ENCODE data around the gene PAM.

Gene PAM

DNA sequence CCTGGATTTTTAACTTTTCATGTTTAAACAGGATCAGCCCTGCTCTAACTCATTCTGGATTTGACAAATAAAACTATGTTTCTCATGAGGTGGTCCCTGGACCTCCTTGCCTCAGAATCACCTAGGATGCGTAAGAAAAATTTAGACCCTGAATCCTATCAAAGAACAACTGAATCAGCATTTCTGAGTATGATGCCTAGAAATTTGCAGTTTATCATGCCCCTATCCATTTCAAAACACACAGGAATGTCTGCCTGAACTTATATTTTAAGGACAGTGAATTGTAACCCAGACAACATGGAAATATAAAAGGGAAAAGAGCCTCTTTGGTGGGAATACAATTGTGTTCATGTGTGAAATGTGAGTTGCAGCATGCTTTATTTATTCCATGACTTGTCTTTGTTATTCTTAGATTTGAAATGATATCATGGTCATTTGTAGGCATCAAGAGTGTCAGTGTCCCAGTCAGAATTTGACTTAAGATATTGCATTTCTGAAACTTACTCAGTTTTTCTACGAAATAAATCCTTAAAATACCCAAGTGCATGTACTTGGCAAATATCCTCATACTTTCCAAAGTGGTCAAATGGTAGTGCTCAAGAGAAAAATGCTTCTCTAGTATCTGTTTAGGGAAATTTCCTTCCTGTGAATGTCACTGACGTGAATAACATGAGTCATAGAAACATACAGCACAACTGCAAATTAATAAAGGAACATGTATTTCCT lies 220.5 kb downstream of the PAM start:
- TF ChIP-seq, protein P1, sequence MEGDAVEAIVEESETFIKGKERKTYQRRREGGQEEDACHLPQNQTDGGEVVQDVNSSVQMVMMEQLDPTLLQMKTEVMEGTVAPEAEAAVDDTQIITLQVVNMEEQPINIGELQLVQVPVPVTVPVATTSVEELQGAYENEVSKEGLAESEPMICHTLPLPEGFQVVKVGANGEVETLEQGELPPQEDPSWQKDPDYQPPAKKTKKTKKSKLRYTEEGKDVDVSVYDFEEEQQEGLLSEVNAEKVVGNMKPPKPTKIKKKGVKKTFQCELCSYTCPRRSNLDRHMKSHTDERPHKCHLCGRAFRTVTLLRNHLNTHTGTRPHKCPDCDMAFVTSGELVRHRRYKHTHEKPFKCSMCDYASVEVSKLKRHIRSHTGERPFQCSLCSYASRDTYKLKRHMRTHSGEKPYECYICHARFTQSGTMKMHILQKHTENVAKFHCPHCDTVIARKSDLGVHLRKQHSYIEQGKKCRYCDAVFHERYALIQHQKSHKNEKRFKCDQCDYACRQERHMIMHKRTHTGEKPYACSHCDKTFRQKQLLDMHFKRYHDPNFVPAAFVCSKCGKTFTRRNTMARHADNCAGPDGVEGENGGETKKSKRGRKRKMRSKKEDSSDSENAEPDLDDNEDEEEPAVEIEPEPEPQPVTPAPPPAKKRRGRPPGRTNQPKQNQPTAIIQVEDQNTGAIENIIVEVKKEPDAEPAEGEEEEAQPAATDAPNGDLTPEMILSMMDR (IDR thresholded peaks at IDR 0.05), result no peak

DNA sequence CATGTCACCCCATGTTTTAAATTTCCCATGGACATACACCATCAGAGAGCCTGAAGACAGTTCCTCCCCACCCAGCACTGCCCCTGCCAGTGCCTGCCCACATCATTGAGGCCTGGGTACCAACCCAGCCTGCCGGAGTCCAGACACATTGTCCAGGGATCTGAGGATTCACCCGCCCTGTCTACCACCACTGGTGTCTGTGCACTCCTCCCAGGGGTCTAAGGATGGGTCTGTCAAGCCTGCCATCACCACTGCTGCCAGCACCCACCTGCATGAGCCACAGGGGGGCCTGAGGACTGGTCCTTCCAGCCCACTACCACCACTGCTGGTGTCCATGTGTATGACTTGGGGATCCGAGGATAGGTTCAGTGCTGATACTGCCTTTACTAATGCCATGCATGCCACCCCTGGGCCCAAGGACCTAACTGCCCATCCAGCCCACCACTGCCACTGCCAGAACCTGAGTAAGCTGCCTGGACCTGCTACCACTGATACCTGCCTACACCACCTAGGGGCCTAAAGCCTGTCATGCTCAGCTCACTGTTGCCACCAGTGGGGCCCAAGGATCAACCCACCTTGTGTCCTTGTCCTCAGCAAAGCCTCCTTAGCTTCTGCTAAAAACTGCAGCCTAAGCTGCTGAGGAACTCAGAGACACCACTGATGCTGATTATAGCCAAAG lies 227.0 kb downstream of the PAM start:
- TF ChIP-seq, protein P1 (IDR thresholded peaks at IDR 0.05), result no peak

DNA sequence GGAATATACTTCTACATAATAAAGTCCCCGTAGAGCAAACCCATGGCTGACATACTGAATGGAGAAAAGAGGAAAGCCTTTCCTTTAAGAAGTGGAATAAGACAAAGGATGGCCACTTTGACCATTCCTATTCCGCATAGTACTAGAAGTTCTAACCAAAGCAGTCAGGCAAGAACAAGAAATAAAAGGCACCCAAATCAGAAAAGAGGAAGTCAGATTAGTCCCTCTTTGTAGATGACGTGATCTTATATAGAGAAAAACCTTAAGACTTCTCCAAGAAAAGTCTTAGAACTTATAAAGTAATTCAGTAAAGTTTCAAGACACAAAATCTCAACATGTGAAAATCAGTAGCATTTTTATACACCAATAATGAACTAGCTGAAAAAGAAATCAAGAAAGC lies 231.0 kb downstream of the PAM start:
- TF ChIP-seq, protein P1 (IDR thresholded peaks at IDR 0.05), result no peak

DNA sequence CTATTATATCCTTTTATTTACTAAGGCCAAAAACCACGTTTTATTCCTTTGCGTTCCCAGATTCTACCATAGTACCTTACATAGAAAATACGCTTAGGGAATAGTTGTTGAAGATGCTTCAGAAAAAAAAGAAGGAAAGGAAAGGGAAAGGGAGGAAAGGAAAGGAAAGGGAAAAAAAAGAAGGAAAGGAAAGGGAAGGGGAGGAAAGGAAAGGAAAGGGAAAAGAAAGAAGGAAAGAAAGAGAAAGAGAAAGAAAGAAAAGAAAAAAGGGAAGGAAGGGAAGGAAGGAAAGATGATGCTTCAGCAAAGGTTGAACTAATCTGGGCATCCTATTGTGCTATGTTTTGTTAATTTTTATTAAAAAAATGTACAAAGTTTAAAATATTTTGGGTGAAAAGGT lies 233.4 kb downstream of the PAM start:
- TF ChIP-seq, protein P1 (IDR thresholded peaks at IDR 0.05), result no peak

DNA sequence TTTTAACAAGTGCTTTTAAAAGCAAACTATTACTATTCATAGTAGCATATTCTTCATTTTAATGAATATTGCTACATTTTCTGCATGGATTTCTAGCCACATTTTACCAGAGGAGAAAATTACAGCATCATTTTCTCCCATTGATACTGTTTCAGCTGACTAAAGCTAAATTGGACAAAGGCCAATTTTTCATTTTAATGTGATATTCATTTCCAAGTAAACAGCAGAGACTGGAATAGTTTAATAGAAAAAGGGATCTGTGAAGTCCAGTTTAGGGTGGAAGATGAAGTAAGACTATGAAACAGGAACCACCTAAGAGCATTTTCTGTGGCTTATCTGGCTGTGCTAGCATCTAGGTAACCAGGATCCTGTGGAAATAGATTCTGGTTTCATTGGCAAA lies 236.7 kb downstream of the PAM start:
- TF ChIP-seq, protein P1 (IDR thresholded peaks at IDR 0.05), result no peak

DNA sequence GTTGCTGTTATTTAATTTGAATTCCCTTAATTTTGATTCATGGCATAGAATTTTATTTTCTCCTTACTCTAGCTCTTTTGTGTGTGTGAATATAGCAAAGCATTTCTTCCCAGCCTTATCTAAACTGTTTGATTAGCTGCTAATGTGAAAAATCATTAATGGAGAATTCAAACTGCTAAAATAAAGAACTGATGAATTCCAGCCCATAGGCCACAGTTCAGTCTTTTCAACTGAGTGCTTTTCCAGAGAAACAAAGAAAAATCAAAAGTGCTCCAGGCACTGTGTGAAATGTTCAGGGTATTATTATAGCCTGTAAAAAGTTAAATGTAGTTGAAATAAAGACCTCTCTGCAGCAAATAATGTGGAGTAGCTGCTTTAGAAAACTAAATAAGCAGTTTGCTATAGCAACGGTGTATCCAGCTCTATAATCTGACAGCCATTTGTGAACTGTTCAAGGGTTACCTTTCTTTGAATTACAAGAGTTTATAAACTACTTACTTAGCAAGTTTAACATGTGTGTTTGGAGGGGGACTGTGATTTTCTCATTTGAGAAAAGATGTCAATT lies 241.0 kb downstream of the PAM start:
- TF ChIP-seq, protein P1 (IDR thresholded peaks at IDR 0.05), result no peak

DNA sequence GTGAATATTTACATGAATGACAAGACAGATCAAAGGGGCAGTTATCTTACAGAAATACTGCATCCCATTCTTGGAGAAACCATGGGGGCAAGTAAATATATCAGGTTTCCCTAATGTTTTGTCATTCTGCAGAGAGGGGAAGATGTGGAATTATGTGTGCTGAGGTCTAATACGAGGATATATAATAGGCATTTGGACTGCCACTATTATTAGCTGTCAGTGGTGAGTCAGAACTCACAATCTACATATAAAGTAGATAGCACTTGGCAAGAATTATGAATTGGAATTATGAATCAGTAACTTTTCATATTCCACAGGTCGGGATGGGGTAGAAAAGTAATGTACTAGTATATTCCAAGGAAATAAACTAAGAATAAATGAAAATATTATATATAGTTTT lies 243.1 kb downstream of the PAM start:
- TF ChIP-seq, protein P1 (IDR thresholded peaks at IDR 0.05), result no peak

Data from LNCAP (cell line).